GM18951 (cell line): ENCODE results near the gene JAKMIP2.
"Not testable (repeated sequence)": the region's sequence is repeated elsewhere in the genome, so short reads cannot be mapped to it uniquely, and the experiment has no call there.

Experiments used
- POLR2A ChIP-seq: IDR thresholded peaks from 4 replicates; pipeline ENCODE4 v1.6.1; 2011; ENCODE audit warnings: mild to moderate bottlenecking; ENCODE audit not compliant: insufficient read length, insufficient read depth; ENCODE audit errors: extremely low read depth
- in situ Hi-C: fragments of 300-500 bp; cut with MboI; formaldehyde crosslinking; loops from one replicate; pipeline ENCODE4 v1.12.0; 2022; ENCODE audit warnings: low sequenced_read_pairs, mixed read lengths, inconsistent platforms; ENCODE audit not compliant: unreplicated experiment

Gene JAKMIP2

GRCh38 chr5:147661541-147661940, 121.0 kb downstream of the JAKMIP2 start:
- no peak for TF ChIP-seq POLR2A
- in situ Hi-C loops: no loop called here

GRCh38 chr5:147659166-147659929, 123.2 kb downstream of the JAKMIP2 start:
- no peak for TF ChIP-seq POLR2A
- in situ Hi-C loops: no loop called here

GRCh38 chr5:147658293-147658932, 124.1 kb downstream of the JAKMIP2 start:
- no peak for TF ChIP-seq POLR2A
- in situ Hi-C loops: no loop called here

- no peak for TF ChIP-seq POLR2A
- in situ Hi-C loops: no loop called here
Observed at GRCh38 chr5:147648597-147648996, 133.9 kb downstream of the JAKMIP2 start.

GRCh38 chr5:147645197-147645596, 137.3 kb downstream of the JAKMIP2 start:
- in situ Hi-C loops: no loop called here

GRCh38 chr5:147644460-147644859, 138.1 kb downstream of the JAKMIP2 start:
- in situ Hi-C loops: no loop called here
- no peak for TF ChIP-seq POLR2A

More at GRCh38 chr5:147645197-147645596, 137.3 kb downstream of the JAKMIP2 start:
- no peak for TF ChIP-seq POLR2A

- in situ Hi-C loops: no loop called here
Observed at GRCh38 chr5:147643142-147643541, 139.4 kb downstream of the JAKMIP2 start.

GRCh38 chr5:147642666-147643065, 139.9 kb downstream of the JAKMIP2 start:
- in situ Hi-C loops: no loop called here
- TF ChIP-seq POLR2A: no peak

More at GRCh38 chr5:147643142-147643541, 139.4 kb downstream of the JAKMIP2 start:
- TF ChIP-seq POLR2A: no peak

- no peak for TF ChIP-seq POLR2A
- in situ Hi-C loops: no loop called here
Observed at GRCh38 chr5:147639321-147639720, 143.2 kb downstream of the JAKMIP2 start.

GRCh38 chr5:147636729-147636984, 145.9 kb downstream of the JAKMIP2 start:
- TF ChIP-seq POLR2A: no peak
- in situ Hi-C loops: no loop called here

GRCh38 chr5:147635882-147636728, 146.4 kb downstream of the JAKMIP2 start:
- in situ Hi-C loops: no loop called here
- no peak for TF ChIP-seq POLR2A

GRCh38 chr5:147635439-147635838, 147.1 kb downstream of the JAKMIP2 start:
- in situ Hi-C loops: not testable (repeated sequence)

- in situ Hi-C loops: no loop called here
- no peak for TF ChIP-seq POLR2A
Observed at GRCh38 chr5:147633173-147633572, 149.4 kb downstream of the JAKMIP2 start.
